Naive thymus-derived CD4-positive, alpha-beta T cell (primary cell): ENCODE measurements around the gene ANKLE1. TPM values are rescaled to one million over a fixed set of nuclear protein-coding genes. Genes with fewer than 3 reads are reported as not detected.

ENCODE experiments used
- ATAC-seq: fragments of 150-1000 bp; cut with Tn5 transposase; 2 replicates; pipeline ENCODE4 v1.10.0; 2021; ENCODE audit warnings: mild to moderate bottlenecking, moderate library complexity
- CTCF ChIA-PET: fragments of 350-600 bp; sonication (Branson Sonifier 250); formaldehyde crosslinking; loops from one replicate; lab custom pipeline; 2021; ENCODE audit warnings: antibody characterized with exemption; lab: Charles Lee
- POLR2A ChIA-PET: fragments of 350-600 bp; sonication (Branson Sonifier 250); formaldehyde crosslinking; loops from one replicate; lab custom pipeline; 2021; ENCODE audit warnings: antibody characterized with exemption, inconsistent platforms; lab: Charles Lee
- DNase-seq, 9 donors: peaks; one replicate each; pipeline versions ENCODE4 v3.0.0 to v3.0.0-alpha.2; 2020 to 2022; ENCODE audit warnings: mixed read lengths in 1 of 9
- H3K27ac ChIP-seq: one replicate; pipeline ENCODE4 v1.7.0; 2013; ENCODE audit warnings: mild to moderate bottlenecking, low read depth, low read length, moderate library complexity
- H3K27me3 ChIP-seq, 2 donors: one replicate each; pipeline ENCODE4 v1.7.0; 2013; ENCODE audit warnings: low read length in 2 of 2, mild to moderate bottlenecking in 2 of 2, moderate library complexity in 2 of 2; ENCODE audit not compliant: control insufficient read depth in 2 of 2, insufficient read depth in 2 of 2
- H3K36me3 ChIP-seq, 3 experiments: 1 replicate in 2 of 3; 2 replicates in 1 of 3; pipeline ENCODE4 v1.7.0; 2013; ENCODE audit warnings: low read length in 3 of 3, mild to moderate bottlenecking in 3 of 3, moderate library complexity in 1 of 3; ENCODE audit not compliant: insufficient read depth in 3 of 3, control insufficient read depth in 2 of 3
- H3K4me1 ChIP-seq, 2 donors: one replicate each; pipeline ENCODE4 v1.7.0; 2013; ENCODE audit warnings: low read length in 2 of 2, mild to moderate bottlenecking in 2 of 2, moderate library complexity in 1 of 2; ENCODE audit not compliant: control insufficient read depth in 2 of 2, insufficient read depth in 2 of 2
- H3K4me3 ChIP-seq: 2 replicates; pipeline ENCODE4 v1.7.0; 2013; ENCODE audit warnings: mild to moderate bottlenecking, low read length
- H3K9me3 ChIP-seq, 3 experiments: 1 replicate in 2 of 3; 2 replicates in 1 of 3; pipeline ENCODE4 v1.7.0; 2013; ENCODE audit warnings: low read length in 3 of 3; ENCODE audit not compliant: control insufficient read depth in 2 of 3
- H3K27ac Mint-ChIP-seq, 9 donors: one replicate each; pipeline ENCODE4 v1.8.0; 2020 to 2022; ENCODE audit warnings: mixed read lengths in 9 of 9, mild to moderate bottlenecking in 8 of 9, moderate library complexity in 5 of 9, inconsistent platforms in 2 of 9
- H3K27me3 Mint-ChIP-seq, 5 donors: one replicate each; pipeline ENCODE4 v1.8.0; 2021 to 2022; ENCODE audit warnings: mixed read lengths in 5 of 5, mild to moderate bottlenecking in 1 of 5
- H3K36me3 Mint-ChIP-seq, 5 donors: one replicate each; pipeline ENCODE4 v1.8.0; 2020 to 2022; ENCODE audit warnings: mixed read lengths in 5 of 5, mild to moderate bottlenecking in 3 of 5, inconsistent platforms in 1 of 5
- H3K4me1 Mint-ChIP-seq, 7 donors: one replicate each; pipeline ENCODE4 v1.8.0; 2020 to 2022; ENCODE audit warnings: mixed read lengths in 7 of 7, mild to moderate bottlenecking in 3 of 7, inconsistent platforms in 1 of 7
- H3K4me3 Mint-ChIP-seq, 10 donors: one replicate each; pipeline ENCODE4 v1.8.0; 2020 to 2022; ENCODE audit warnings: mild to moderate bottlenecking in 10 of 10, mixed read lengths in 10 of 10, moderate library complexity in 6 of 10, inconsistent platforms in 2 of 10
- H3K9me3 Mint-ChIP-seq, 11 donors: one replicate each; pipeline ENCODE4 v1.8.0; 2020 to 2022; ENCODE audit warnings: mixed read lengths in 11 of 11, mild to moderate bottlenecking in 4 of 11, inconsistent platforms in 1 of 11, moderate library complexity in 1 of 11
- intact Hi-C, 2 donors: fragments of 100-400 bp; cut with micrococcal nuclease; formaldehyde crosslinking; loops; one replicate each; pipeline ENCODE4 v1.15.1; 2023
- polyA plus RNA-seq, 2 donors: library from polyadenylated mRNA; unstranded; fragments of 300-500 nt; fragmentation: Illumina TruSeq; gene quantifications; one replicate each; pipeline ENCODE4 v1.2.3, GENCODE V29; 2021
- total RNA-seq, 6 experiments: library from RNA in 5 of 6; stranded (reverse) in 5 of 6; gene quantifications; 1 replicate in 5 of 6; 2 replicates in 1 of 6; pipeline ENCODE4 v1.2.3 and lab custom pipeline; 2021 to 2026

ANKLE1 gene
- total and polyA plus RNA-seq, 7 experiments from 2014 or later = 0.29 to 5.5 (median 3.2) TPM; not detected in 1

GRCh38 chr19:17302391-17303166 lies 20.9 kb downstream of the ANKLE1 start:
- DNase-seq (peak in 1 of 9 donors; percentile 63), ATAC-seq (peak; percentile 0)
- Histone ChIP-seq H3K4me3 (peak overlapping the region; percentile 79), H3K4me1 (peaks cover 15 to 22% of the 10 kb centered on the region in 2 donors), H3K27me3 (no peaks in the 10 kb centered on the region), H3K27ac (peak overlapping the region; percentile 85), H3K36me3 (peaks cover 0 to 12% (median 0%) of the 10 kb centered on the region in 3 experiments), H3K9me3 (no peaks in the 10 kb centered on the region)
- H3K36me3 Mint-ChIP-seq = peaks cover 0 to 9% (median 0%) of the 10 kb centered on the region in 5 donors
- H3K4me1 Mint-ChIP-seq = peaks cover 16 to 42% (median 37%) of the 10 kb centered on the region in 7 donors
- H3K27me3 Mint-ChIP-seq = no peaks in the 10 kb centered on the region
- ChIA-PET CTCF (interaction anchor here (0.6 to 0.8 kb wide), 4 partner anchors 19 to 1474 kb away, joined by 3 to 5 read pairs (median 3); no protein-coding TSS in a partner anchor), POLR2A (interaction anchor here (0.8 to 3.1 kb wide), 3 partner anchors 9 to 34 kb away, joined by 3 to 18 read pairs (median 5); no protein-coding TSS in a partner anchor)
- peaks cover 0 to 5% (median 0%) of the 10 kb centered on the region in 11 donors for H3K9me3 Mint-ChIP-seq
- intact Hi-C loops = loop anchor here (10.0 kb wide), 2 partner anchors 808 to 1222 kb away; partner anchors contain the start of genes C19orf44 (in 1 of the 2), CALR3 (in 1 of the 2) and ELL (in 1 of the 2)
- H3K4me3 Mint-ChIP-seq = peak overlapping the region; percentile 66 to 87 (median 78)
- peak overlapping the region in 7 of 9 donors; percentile 22 to 69 (median 62) for H3K27ac Mint-ChIP-seq

- peak within 1 kb of the TSS; percentile 71 to 91 (median 81) for H3K4me3 Mint-ChIP-seq
- ATAC-seq (peak; percentile 87), DNase-seq (peak; percentile 87 to 94 (median 90))
- peaks cover 0 to 1% (median 0%) of the 10 kb centered on the region in 11 donors for H3K9me3 Mint-ChIP-seq
- CTCF ChIA-PET = interaction anchor here (0.6 kb wide), 2 partner anchors 19 to 20 kb away, joined by 3 read pairs; no protein-coding TSS in a partner anchor
- H3K27ac ChIP-seq = peak within 1 kb of the TSS; percentile 85
- no peaks in the 10 kb centered on the region for H3K27me3 Mint-ChIP-seq
- intact Hi-C loops = loop anchor here (10.0 kb wide), 2 partner anchors 809 to 1221 kb away; partner anchors contain the start of genes C19orf44 (in 1 of the 2), CALR3 (in 1 of the 2) and ELL (in 1 of the 2)
- H3K4me1 ChIP-seq = peaks cover 15 to 22% of the 10 kb centered on the region in 2 donors
- H3K27ac Mint-ChIP-seq = peak within 1 kb of the TSS; percentile 67 to 90 (median 74)
- H3K36me3 ChIP-seq = peaks cover 0 to 8% (median 0%) of the 10 kb centered on the region in 3 experiments
- peaks cover 0 to 5% (median 0%) of the 10 kb centered on the region in 5 donors for H3K36me3 Mint-ChIP-seq
- H3K4me1 Mint-ChIP-seq = peaks cover 16 to 48% (median 42%) of the 10 kb centered on the region in 7 donors
- POLR2A ChIA-PET = interaction anchor here (0.8 to 3.1 kb wide), 3 partner anchors 11 to 116 kb away, joined by 3 to 18 read pairs (median 4); partner anchors contain the start of gene ANO8
- no peaks in the 10 kb centered on the region for H3K9me3 ChIP-seq
- peak within 1 kb of the TSS; percentile 79 for H3K4me3 ChIP-seq
- no peaks in the 10 kb centered on the region for H3K27me3 ChIP-seq
These were observed 21.7 kb downstream of the ANKLE1 start, which contains the start of gene ABHD8 for GRCh38 chr19:17303167-17303939. Gene ABHD8, minus strand, starts transcription at chr19:17303425. Its CDS starts 1,809 bp downstream, at chr19:17301616.

- POLR2A ChIA-PET = interaction anchor here (0.5 to 3.1 kb wide), 5 partner anchors 11 to 117 kb away, joined by 3 to 18 read pairs (median 3); partner anchors contain the start of gene ANO8
- peaks cover 15 to 22% of the 10 kb centered on the region in 2 donors for H3K4me1 ChIP-seq
- peak overlapping the region; percentile 71 to 87 (median 79) for H3K4me3 Mint-ChIP-seq
- H3K9me3 Mint-ChIP-seq = no peaks in the 10 kb centered on the region
- H3K4me1 Mint-ChIP-seq = peaks cover 16 to 49% (median 43%) of the 10 kb centered on the region in 7 donors
- intact Hi-C loops = loop anchor here (10.0 kb wide), 2 partner anchors 809 to 1221 kb away; partner anchors contain the start of genes C19orf44 (in 1 of the 2), CALR3 (in 1 of the 2) and ELL (in 1 of the 2)
- no peaks in the 10 kb centered on the region for H3K9me3 ChIP-seq
- peaks cover 0 to under 1% (median 0%) of the 10 kb centered on the region in 5 donors for H3K36me3 Mint-ChIP-seq
- peak overlapping the region; percentile 85 for H3K27ac ChIP-seq
- peak overlapping the region; percentile 79 for H3K4me3 ChIP-seq
- peak overlapping the region in 6 of 9 donors; percentile 20 to 90 (median 65) for H3K27ac Mint-ChIP-seq
- H3K27me3 ChIP-seq = no peaks in the 10 kb centered on the region
- CTCF ChIA-PET = interaction anchor here (0.6 kb wide), 1 partner anchor 20 kb away, joined by 3 read pairs; no protein-coding TSS in a partner anchor
- ATAC-seq (no peak), DNase-seq (no peak)
- H3K36me3 ChIP-seq = peaks cover 0 to 4% (median 0%) of the 10 kb centered on the region in 3 experiments
- H3K27me3 Mint-ChIP-seq = no peaks in the 10 kb centered on the region
These were observed 22.2 kb downstream of the ANKLE1 start for GRCh38 chr19:17303940-17304267.

- ChIA-PET CTCF (interaction anchor here (0.6 to 1.3 kb wide), 7 partner anchors 7 to 92 kb away, joined by 3 to 5 read pairs (median 3); partner anchors contain the start of genes ANO8 and BABAM1), POLR2A (interaction anchor here (0.5 to 5.8 kb wide), 14 partner anchors 12 to 832 kb away, joined by 3 to 56 read pairs (median 4); partner anchors contain the start of genes ANKLE1, ANO8, BABAM1 and GTPBP3)
- intact Hi-C loops = loop anchor here (1.0 to 10.0 kb wide), 13 partner anchors 12 to 1927 kb away; partner anchors contain the start of genes BABAM1 (in 2 of the 2), C19orf44 (in 2 of the 2), CALR3 (in 2 of the 2) and HAUS8 (in 2 of the 2)
- H3K4me1 ChIP-seq = peaks cover 15 to 22% of the 10 kb centered on the region in 2 donors
- peak overlapping the region; percentile 40 for H3K27ac ChIP-seq
- H3K9me3 ChIP-seq = no peaks in the 10 kb centered on the region
- ATAC-seq (no peak), DNase-seq (no peak)
- no peaks in the 10 kb centered on the region for H3K27me3 ChIP-seq
- Mint-ChIP-seq H3K27ac (peak overlapping the region; percentile 26 to 93 (median 90)), H3K27me3 (no peaks in the 10 kb centered on the region), H3K9me3 (no peaks in the 10 kb centered on the region), H3K36me3 (peaks cover 0 to 4% (median 0%) of the 10 kb centered on the region in 5 donors), H3K4me1 (peaks cover 22 to 56% (median 50%) of the 10 kb centered on the region in 7 donors), H3K4me3 (peak overlapping the region; percentile 84 to 94 (median 90))
- no peak overlapping the region for H3K4me3 ChIP-seq
- peaks cover 0 to 7% (median 0%) of the 10 kb centered on the region in 3 experiments for H3K36me3 ChIP-seq
These were observed 22.9 kb downstream of the ANKLE1 start for GRCh38 chr19:17304386-17305215.

- intact Hi-C loops = loop anchor here (1.0 to 10.0 kb wide), 13 partner anchors 13 to 1928 kb away; partner anchors contain the start of genes BABAM1 (in 2 of the 2), C19orf44 (in 2 of the 2), CALR3 (in 2 of the 2) and HAUS8 (in 2 of the 2)
- peak overlapping the region; percentile 40 for H3K27ac ChIP-seq
- H3K36me3 Mint-ChIP-seq = peaks cover 0 to 4% (median 0%) of the 10 kb centered on the region in 5 donors
- peak overlapping the region; percentile 93 for H3K4me3 ChIP-seq
- DNase-seq (no peak), ATAC-seq (no peak)
- no peaks in the 10 kb centered on the region for H3K9me3 ChIP-seq
- H3K27ac Mint-ChIP-seq = peak overlapping the region; percentile 26 to 93 (median 90)
- ChIA-PET CTCF (interaction anchor here (0.6 to 1.3 kb wide), 8 partner anchors 8 to 228 kb away, joined by 3 to 5 read pairs (median 3); partner anchors contain the start of genes ANO8 and BABAM1), POLR2A (interaction anchor here (0.6 to 5.8 kb wide), 10 partner anchors 12 to 832 kb away, joined by 3 to 56 read pairs (median 5); partner anchors contain the start of genes ANKLE1, ANO8, BABAM1 and GTPBP3)
- peaks cover 24 to 59% (median 52%) of the 10 kb centered on the region in 7 donors for H3K4me1 Mint-ChIP-seq
- H3K9me3 Mint-ChIP-seq = no peaks in the 10 kb centered on the region
- no peaks in the 10 kb centered on the region for H3K27me3 ChIP-seq
- H3K27me3 Mint-ChIP-seq = no peaks in the 10 kb centered on the region
- H3K4me1 ChIP-seq = peaks cover 17 to 26% of the 10 kb centered on the region in 2 donors
- peak overlapping the region; percentile 82 to 94 (median 90) for H3K4me3 Mint-ChIP-seq
- H3K36me3 ChIP-seq = peaks cover 0 to 8% (median 0%) of the 10 kb centered on the region in 3 experiments
These were observed 23.5 kb downstream of the ANKLE1 start for GRCh38 chr19:17305216-17305516.
